ENCODE results near the gene MAPK1.
"Not testable (repeated sequence)": the region's sequence is repeated elsewhere in the genome, so short reads cannot be mapped to it uniquely, and the experiment has no call there.

Gene MAPK1

DNA sequence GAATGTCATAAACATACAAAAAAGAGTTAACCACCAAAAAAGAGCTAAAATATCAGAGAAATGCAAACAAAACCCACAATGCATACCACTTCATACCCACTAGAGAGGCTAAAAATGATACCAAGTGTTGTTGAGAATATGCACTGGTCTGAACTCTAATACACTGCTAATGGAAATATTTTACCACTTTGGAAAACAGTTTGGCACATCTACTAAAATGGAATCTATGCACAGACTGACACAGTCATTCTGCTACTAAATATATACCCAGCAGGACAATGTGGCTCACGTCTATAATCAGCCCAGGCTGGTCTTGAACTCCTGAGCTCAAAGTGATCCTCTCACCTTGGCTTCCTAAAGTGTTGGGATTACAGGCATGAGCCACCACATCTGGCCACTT, 18.0 kb downstream of the MAPK1 start:
- Histone ChIP-seq H3K36me3 (ENCODE audit: control insufficient read depth in 2 of 2, insufficient read depth in 1 of 2, low read length in 2 of 2) (peaks cover 0 to 6% of the 10 kb centered on the region in 2 experiments; a peak in 1 of 3 replicates), H3K9me3 (ENCODE audit: control insufficient read depth, insufficient read depth, low read depth, low read length) (no peaks in the 10 kb centered on the region), H3K4me1 (ENCODE audit: control insufficient read depth, insufficient read depth, low read length) (no peaks in the 10 kb centered on the region), H3K27ac (ENCODE audit: extremely low read depth, low read depth, low read length) (no peak overlapping the region), H3K4me3 (ENCODE audit: low read depth, low read length) (no peak overlapping the region)
- TF ChIP-seq ZNF544 (tag by site-specific recombination; IDR thresholded peaks at IDR 0.05) (no peak), GLI2 (tag by site-specific recombination; IDR thresholded peaks at IDR 0.05; ENCODE audit: borderline replicate concordance, low read depth) (no peak), ZNF114 (tag by site-specific recombination; IDR thresholded peaks at IDR 0.05) (no peak), ZNF221 (tag by site-specific recombination; IDR thresholded peaks at IDR 0.05; ENCODE audit: borderline replicate concordance) (no peak), ZNF155 (tag by site-specific recombination; IDR thresholded peaks at IDR 0.05) (no peak), ZNF76 (tag by site-specific recombination; IDR thresholded peaks at IDR 0.05; ENCODE audit: borderline replicate concordance, low read depth) (no peak), ZNF555 (tag by site-specific recombination; conservative IDR thresholded peaks at IDR 0.05) (no peak), ZNF280D (tag by site-specific recombination; IDR thresholded peaks at IDR 0.05) (no peak), ZNF169 (tag by site-specific recombination; IDR thresholded peaks at IDR 0.05) (no peak), SCRT1 (tag by site-specific recombination; IDR thresholded peaks at IDR 0.05; ENCODE audit: borderline replicate concordance) (no peak), TCF7L2 (IDR thresholded peaks at IDR 0.05; ENCODE audit: borderline replicate concordance, low read depth, low read length) (no peak), KLF10 (tag by site-specific recombination; IDR thresholded peaks at IDR 0.05) (no peak), TRIM28 (IDR thresholded peaks at IDR 0.05; ENCODE audit: borderline replicate concordance, low read length) (no peak), SP2 (tag by site-specific recombination; IDR thresholded peaks at IDR 0.05) (no peak)
- TF ChIP-seq, protein P1, sequence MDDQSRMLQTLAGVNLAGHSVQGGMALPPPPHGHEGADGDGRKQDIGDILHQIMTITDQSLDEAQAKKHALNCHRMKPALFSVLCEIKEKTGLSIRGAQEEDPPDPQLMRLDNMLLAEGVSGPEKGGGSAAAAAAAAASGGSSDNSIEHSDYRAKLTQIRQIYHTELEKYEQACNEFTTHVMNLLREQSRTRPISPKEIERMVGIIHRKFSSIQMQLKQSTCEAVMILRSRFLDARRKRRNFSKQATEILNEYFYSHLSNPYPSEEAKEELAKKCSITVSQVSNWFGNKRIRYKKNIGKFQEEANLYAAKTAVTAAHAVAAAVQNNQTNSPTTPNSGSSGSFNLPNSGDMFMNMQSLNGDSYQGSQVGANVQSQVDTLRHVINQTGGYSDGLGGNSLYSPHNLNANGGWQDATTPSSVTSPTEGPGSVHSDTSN (CRISPR knock-in tag; IDR thresholded peaks at IDR 0.05): no peak
- TF ChIP-seq, protein P2, sequence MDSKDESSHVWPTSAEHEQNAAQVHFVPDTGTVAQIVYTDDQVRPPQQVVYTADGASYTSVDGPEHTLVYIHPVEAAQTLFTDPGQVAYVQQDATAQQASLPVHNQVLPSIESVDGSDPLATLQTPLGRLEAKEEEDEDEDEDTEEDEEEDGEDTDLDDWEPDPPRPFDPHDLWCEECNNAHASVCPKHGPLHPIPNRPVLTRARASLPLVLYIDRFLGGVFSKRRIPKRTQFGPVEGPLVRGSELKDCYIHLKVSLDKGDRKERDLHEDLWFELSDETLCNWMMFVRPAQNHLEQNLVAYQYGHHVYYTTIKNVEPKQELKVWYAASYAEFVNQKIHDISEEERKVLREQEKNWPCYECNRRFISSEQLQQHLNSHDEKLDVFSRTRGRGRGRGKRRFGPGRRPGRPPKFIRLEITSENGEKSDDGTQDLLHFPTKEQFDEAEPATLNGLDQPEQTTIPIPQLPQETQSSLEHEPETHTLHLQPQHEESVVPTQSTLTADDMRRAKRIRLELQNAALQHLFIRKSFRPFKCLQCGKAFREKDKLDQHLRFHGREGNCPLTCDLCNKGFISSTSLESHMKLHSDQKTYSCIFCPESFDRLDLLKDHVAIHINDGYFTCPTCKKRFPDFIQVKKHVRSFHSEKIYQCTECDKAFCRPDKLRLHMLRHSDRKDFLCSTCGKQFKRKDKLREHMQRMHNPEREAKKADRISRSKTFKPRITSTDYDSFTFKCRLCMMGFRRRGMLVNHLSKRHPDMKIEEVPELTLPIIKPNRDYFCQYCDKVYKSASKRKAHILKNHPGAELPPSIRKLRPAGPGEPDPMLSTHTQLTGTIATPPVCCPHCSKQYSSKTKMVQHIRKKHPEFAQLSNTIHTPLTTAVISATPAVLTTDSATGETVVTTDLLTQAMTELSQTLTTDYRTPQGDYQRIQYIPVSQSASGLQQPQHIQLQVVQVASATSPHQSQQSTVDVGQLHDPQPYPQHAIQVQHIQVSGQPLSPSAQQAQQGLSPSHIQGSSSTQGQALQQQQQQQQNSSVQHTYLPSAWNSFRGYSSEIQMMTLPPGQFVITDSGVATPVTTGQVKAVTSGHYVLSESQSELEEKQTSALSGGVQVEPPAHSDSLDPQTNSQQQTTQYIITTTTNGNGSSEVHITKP (tag by site-specific recombination; IDR thresholded peaks at IDR 0.05): no peak
- POLR2A ChIA-PET: interaction anchor here (0.7 kb wide), 1 partner anchor 18 kb away, joined by 6 read pairs; the partner anchor contains the start of gene MAPK1
- CTCF ChIA-PET: interaction anchor here (0.6 to 1.7 kb wide), 4 partner anchors 11 to 1443 kb away, joined by 3 to 5 read pairs (median 4); no protein-coding TSS in a partner anchor

DNA sequence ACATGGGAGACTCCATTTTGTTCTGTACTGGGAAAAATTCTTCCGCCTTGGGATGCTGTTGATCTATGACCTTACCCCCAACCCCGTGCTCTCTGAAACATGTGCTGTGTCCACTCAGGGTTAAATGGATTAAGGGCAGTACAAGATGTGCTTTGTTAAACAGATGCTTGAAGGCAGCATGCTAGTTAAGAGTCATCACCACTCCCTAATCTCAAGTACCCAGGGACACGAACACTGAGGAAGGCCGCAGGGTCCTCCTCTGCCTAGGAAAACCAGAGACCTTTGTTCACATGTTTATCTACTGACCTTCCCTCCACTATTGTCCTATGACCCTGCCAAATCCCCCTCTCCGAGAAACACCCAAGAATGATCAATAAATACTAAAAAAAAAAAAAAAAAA, 19.4 kb downstream of the MAPK1 start:
- H3K27ac ChIP-seq (ENCODE audit: extremely low read depth, low read depth, low read length); POLR2A ChIA-PET; H3K4me1 ChIP-seq (ENCODE audit: control insufficient read depth, insufficient read depth, low read length); H3K36me3 ChIP-seq (ENCODE audit: control insufficient read depth in 2 of 2, insufficient read depth in 1 of 2, low read length in 2 of 2); H3K4me3 ChIP-seq (ENCODE audit: low read depth, low read length); H3K9me3 ChIP-seq (ENCODE audit: control insufficient read depth, insufficient read depth, low read depth, low read length): not testable (repeated sequence)
- CTCF ChIA-PET: interaction anchor here (1.7 kb wide), 1 partner anchor 9 kb away, joined by 4 read pairs; no protein-coding TSS in a partner anchor

Data from HEK293 (cell line).